ENCODE results near the gene TRAPPC5. TPM values are rescaled to one million over a fixed set of nuclear protein-coding genes. Genes with fewer than 3 reads are reported as not detected.

Gene TRAPPC5
- total RNA-seq, 5 donors from 2014 or later (not counting 1 experiment from before 2014, with no cell fraction given), result 39.2 to 75.3 (median 69.4) TPM

- ATAC-seq (replicated peaks in 1 of 4), result peak in 1 of 4 experiments; percentile 65
- Histone ChIP-seq H3K36me3 (ENCODE audit: control insufficient read depth in 2 of 2, extremely low read depth in 1 of 2, insufficient read depth in 1 of 2, low read length in 1 of 2) (no peaks in the 10 kb centered on the region), H3K9me3 (no peaks in the 10 kb centered on the region), H3K4me3 (ENCODE audit: control insufficient read depth in 1 of 2, extremely low read depth in 1 of 2, low read length in 1 of 2) (no peak overlapping the region), H3K27me3 (replicated peaks in 1 of 2; ENCODE audit: control insufficient read depth in 2 of 2, extremely low read depth in 1 of 2, insufficient read depth in 2 of 2, low read length in 1 of 2) (peaks cover 0 to 38% of the 10 kb centered on the region in 2 experiments), H3K27ac (ENCODE audit: low read length) (peak overlapping the region; percentile 38), H3K4me1 (ENCODE audit: control insufficient read depth in 1 of 2, extremely low read depth in 1 of 2, insufficient read depth in 2 of 2, low read length in 2 of 2) (peaks cover 0 to 47% of the 10 kb centered on the region in 2 experiments)
- H3K4me1 Mint-ChIP-seq, result peaks cover 0 to 13% (median 3%) of the 10 kb centered on the region in 3 donors
- DNase-seq, result peak in 19 of 35 experiments; percentile 13 to 72 (median 33)
- no peaks in the 10 kb centered on the region for H3K9me3 Mint-ChIP-seq
- WGBS (ENCODE audit: insufficient coverage), result 51% methylated on average over 13 of the region's 13 CpGs
- CTCF ChIA-PET, result no interaction called here
- H3K4me3 Mint-ChIP-seq, result no peak overlapping the region
- H3K27me3 Mint-ChIP-seq, result peaks cover 0 to 4% of the 10 kb centered on the region in 2 donors
- H3K36me3 Mint-ChIP-seq, result no peaks in the 10 kb centered on the region
- no peak overlapping the region for H3K27ac Mint-ChIP-seq
- POLR2A ChIA-PET, result no interaction called here
These were observed 11.9 kb downstream of the TRAPPC5 start for GRCh38 chr19:7692417-7693088.

- CTCF ChIA-PET, result no interaction called here
- Histone ChIP-seq H3K27ac (ENCODE audit: low read length) (no peak overlapping the region), H3K4me3 (ENCODE audit: control insufficient read depth in 1 of 2, extremely low read depth in 1 of 2, low read length in 1 of 2) (no peak overlapping the region), H3K36me3 (ENCODE audit: control insufficient read depth in 2 of 2, extremely low read depth in 1 of 2, insufficient read depth in 1 of 2, low read length in 1 of 2) (no peaks in the 10 kb centered on the region), H3K9me3 (no peaks in the 10 kb centered on the region), H3K27me3 (replicated peaks in 1 of 2; ENCODE audit: control insufficient read depth in 2 of 2, extremely low read depth in 1 of 2, insufficient read depth in 2 of 2, low read length in 1 of 2) (peaks cover 0 to 48% of the 10 kb centered on the region in 2 experiments), H3K4me1 (ENCODE audit: control insufficient read depth in 1 of 2, extremely low read depth in 1 of 2, insufficient read depth in 2 of 2, low read length in 2 of 2) (peaks cover 0 to 41% of the 10 kb centered on the region in 2 experiments)
- no peaks in the 10 kb centered on the region for H3K9me3 Mint-ChIP-seq
- no peaks in the 10 kb centered on the region for H3K36me3 Mint-ChIP-seq
- H3K27me3 Mint-ChIP-seq, result peaks cover 3 to 9% of the 10 kb centered on the region in 2 donors
- ATAC-seq (replicated peaks in 1 of 4), result no peak
- peaks cover 8 to 18% (median 9%) of the 10 kb centered on the region in 3 donors for H3K4me1 Mint-ChIP-seq
- no peak overlapping the region for H3K4me3 Mint-ChIP-seq
- WGBS (ENCODE audit: insufficient coverage), result 88% methylated on average over 2 of the region's 4 CpGs
- POLR2A ChIA-PET, result no interaction called here
- no peak for DNase-seq
- no peak overlapping the region for H3K27ac Mint-ChIP-seq
These were observed 13.9 kb downstream of the TRAPPC5 start for GRCh38 chr19:7694499-7694898.

- H3K4me3 Mint-ChIP-seq, result no peak overlapping the region
- H3K27me3 Mint-ChIP-seq, result peaks cover 3 to 13% of the 10 kb centered on the region in 2 donors
- Histone ChIP-seq H3K27ac (ENCODE audit: low read length) (no peak overlapping the region), H3K4me3 (ENCODE audit: control insufficient read depth in 1 of 2, extremely low read depth in 1 of 2, low read length in 1 of 2) (no peak overlapping the region), H3K9me3 (no peaks in the 10 kb centered on the region), H3K27me3 (replicated peaks in 1 of 2; ENCODE audit: control insufficient read depth in 2 of 2, extremely low read depth in 1 of 2, insufficient read depth in 2 of 2, low read length in 1 of 2) (peaks cover 0 to 39% of the 10 kb centered on the region in 2 experiments), H3K4me1 (ENCODE audit: control insufficient read depth in 1 of 2, extremely low read depth in 1 of 2, insufficient read depth in 2 of 2, low read length in 2 of 2) (peaks cover 0 to 16% of the 10 kb centered on the region in 2 experiments), H3K36me3 (ENCODE audit: control insufficient read depth in 2 of 2, extremely low read depth in 1 of 2, insufficient read depth in 1 of 2, low read length in 1 of 2) (no peaks in the 10 kb centered on the region)
- H3K27ac Mint-ChIP-seq, result no peak overlapping the region
- no peak for DNase-seq
- H3K36me3 Mint-ChIP-seq, result no peaks in the 10 kb centered on the region
- ChIA-PET POLR2A (interaction anchor here in 1 of 2 donors (0.6 kb wide), 1 partner anchor 1195 kb away, joined by 3 read pairs; no protein-coding TSS in a partner anchor), CTCF (no interaction called here)
- peaks cover 12 to 25% (median 25%) of the 10 kb centered on the region in 3 donors for H3K4me1 Mint-ChIP-seq
- H3K9me3 Mint-ChIP-seq, result no peaks in the 10 kb centered on the region
- 86% methylated on average over 5 of the region's 10 CpGs for WGBS (ENCODE audit: insufficient coverage)
- ATAC-seq (replicated peaks in 1 of 4), result no peak
These were observed 17.2 kb downstream of the TRAPPC5 start for GRCh38 chr19:7697721-7698287.

GRCh38 chr19:7698583-7698982 lies 17.9 kb downstream of the TRAPPC5 start:
- no peak overlapping the region for H3K27ac Mint-ChIP-seq
- POLR2A ChIA-PET, result no interaction called here
- no peak overlapping the region for H3K4me3 Mint-ChIP-seq

DNA sequence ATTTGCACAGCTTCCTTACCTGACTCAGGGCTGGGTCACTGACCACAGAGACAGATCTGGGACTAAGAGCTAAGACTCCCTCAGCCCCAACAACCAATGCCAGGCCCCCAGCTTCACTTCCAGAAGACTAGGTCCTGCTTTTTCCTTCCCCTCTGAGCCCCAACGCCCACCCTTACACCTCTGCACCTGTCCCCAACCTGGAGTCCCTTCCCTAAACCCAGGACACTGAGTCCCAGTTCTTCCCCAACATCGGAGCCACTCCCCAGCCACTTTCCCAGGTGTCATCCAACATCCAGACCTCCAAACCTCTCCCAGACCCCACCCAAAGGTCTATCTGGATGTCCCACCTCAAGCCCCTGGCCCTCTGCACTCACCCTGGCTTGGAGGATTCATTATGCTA lies 18.4 kb downstream of the TRAPPC5 start:
- H3K27ac Mint-ChIP-seq, result no peak overlapping the region
- H3K9me3 ChIP-seq, result no peaks in the 10 kb centered on the region
- no peak for ATAC-seq (replicated peaks in 1 of 4)
- H3K4me3 ChIP-seq (ENCODE audit: control insufficient read depth in 1 of 2, extremely low read depth in 1 of 2, low read length in 1 of 2), result no peak overlapping the region
- H3K27ac ChIP-seq (ENCODE audit: low read length), result no peak overlapping the region
- WGBS (ENCODE audit: insufficient coverage), result 56% methylated on average over 2 of the region's 2 CpGs
- POLR2A ChIA-PET, result no interaction called here
- no peak for DNase-seq
- H3K4me1 ChIP-seq (ENCODE audit: control insufficient read depth in 1 of 2, extremely low read depth in 1 of 2, insufficient read depth in 2 of 2, low read length in 2 of 2), result peaks cover 0 to 10% of the 10 kb centered on the region in 2 experiments
- no peaks in the 10 kb centered on the region for H3K36me3 Mint-ChIP-seq
- no peaks in the 10 kb centered on the region for H3K36me3 ChIP-seq (ENCODE audit: control insufficient read depth in 2 of 2, extremely low read depth in 1 of 2, insufficient read depth in 1 of 2, low read length in 1 of 2)
- H3K9me3 Mint-ChIP-seq, result no peaks in the 10 kb centered on the region
- H3K4me1 Mint-ChIP-seq, result peaks cover 17 to 34% (median 32%) of the 10 kb centered on the region in 3 donors
- H3K4me3 Mint-ChIP-seq, result no peak overlapping the region
- CTCF ChIA-PET, result no interaction called here
- peaks cover 3 to 13% of the 10 kb centered on the region in 2 donors for H3K27me3 Mint-ChIP-seq
- peaks cover 0 to 39% of the 10 kb centered on the region in 2 experiments for H3K27me3 ChIP-seq (replicated peaks in 1 of 2; ENCODE audit: control insufficient read depth in 2 of 2, extremely low read depth in 1 of 2, insufficient read depth in 2 of 2, low read length in 1 of 2)

More at GRCh38 chr19:7698583-7698982, 17.9 kb downstream of the TRAPPC5 start:
- no peaks in the 10 kb centered on the region for H3K9me3 ChIP-seq
- H3K27me3 ChIP-seq (replicated peaks in 1 of 2; ENCODE audit: control insufficient read depth in 2 of 2, extremely low read depth in 1 of 2, insufficient read depth in 2 of 2, low read length in 1 of 2), result peaks cover 0 to 39% of the 10 kb centered on the region in 2 experiments
- H3K27ac ChIP-seq (ENCODE audit: low read length), result no peak overlapping the region
- 65% methylated on average over 9 of the region's 11 CpGs for WGBS (ENCODE audit: insufficient coverage)
- CTCF ChIA-PET, result no interaction called here
- no peaks in the 10 kb centered on the region for H3K9me3 Mint-ChIP-seq
- H3K4me3 ChIP-seq (ENCODE audit: control insufficient read depth in 1 of 2, extremely low read depth in 1 of 2, low read length in 1 of 2), result no peak overlapping the region
- H3K36me3 ChIP-seq (ENCODE audit: control insufficient read depth in 2 of 2, extremely low read depth in 1 of 2, insufficient read depth in 1 of 2, low read length in 1 of 2), result no peaks in the 10 kb centered on the region
- H3K4me1 ChIP-seq (ENCODE audit: control insufficient read depth in 1 of 2, extremely low read depth in 1 of 2, insufficient read depth in 2 of 2, low read length in 2 of 2), result peaks cover 0 to 12% of the 10 kb centered on the region in 2 experiments
- H3K4me1 Mint-ChIP-seq, result peaks cover 14 to 30% (median 29%) of the 10 kb centered on the region in 3 donors
- DNase-seq, result no peak
- no peak for ATAC-seq (replicated peaks in 1 of 4)
- H3K36me3 Mint-ChIP-seq, result no peaks in the 10 kb centered on the region
- peaks cover 3 to 13% of the 10 kb centered on the region in 2 donors for H3K27me3 Mint-ChIP-seq

- WGBS (ENCODE audit: insufficient coverage), result 60% methylated on average over 3 of the region's 15 CpGs
- ATAC-seq (replicated peaks in 1 of 4) (no peak), DNase-seq (no peak)
- Histone ChIP-seq H3K4me1 (ENCODE audit: control insufficient read depth in 1 of 2, extremely low read depth in 1 of 2, insufficient read depth in 2 of 2, low read length in 2 of 2) (peaks cover 0 to 10% of the 10 kb centered on the region in 2 experiments), H3K27ac (ENCODE audit: low read length) (no peak overlapping the region), H3K9me3 (no peaks in the 10 kb centered on the region), H3K27me3 (replicated peaks in 1 of 2; ENCODE audit: control insufficient read depth in 2 of 2, extremely low read depth in 1 of 2, insufficient read depth in 2 of 2, low read length in 1 of 2) (peaks cover 0 to 37% of the 10 kb centered on the region in 2 experiments), H3K4me3 (ENCODE audit: control insufficient read depth in 1 of 2, extremely low read depth in 1 of 2, low read length in 1 of 2) (no peak overlapping the region), H3K36me3 (ENCODE audit: control insufficient read depth in 2 of 2, extremely low read depth in 1 of 2, insufficient read depth in 1 of 2, low read length in 1 of 2) (no peaks in the 10 kb centered on the region)
- Mint-ChIP-seq H3K4me3 (no peak overlapping the region), H3K9me3 (no peaks in the 10 kb centered on the region), H3K27me3 (peaks cover 3 to 13% of the 10 kb centered on the region in 2 donors), H3K4me1 (peaks cover 19 to 38% (median 34%) of the 10 kb centered on the region in 3 donors), H3K27ac (peak overlapping the region in 1 of 2 donors; percentile 45), H3K36me3 (no peaks in the 10 kb centered on the region)
- ChIA-PET CTCF (interaction anchor here in 1 of 2 donors (0.7 kb wide), 1 partner anchor 89 kb away, joined by 4 read pairs; no protein-coding TSS in a partner anchor), POLR2A (no interaction called here)
These were observed 19.1 kb downstream of the TRAPPC5 start for GRCh38 chr19:7699417-7700401.

All from T-cell (primary cell).